Stimulated activated CD8-positive, alpha-beta memory T cell treated with anti-CD3 and anti-CD28 coated beads, Interleukin-12 subunit alpha, Interleukin-12 subunit beta, amount 100 ng/mL, for 24 hours (primary cell): ENCODE data around the gene PTPN20.

Experiments used
- DNase-seq: peaks from one replicate; pipeline ENCODE4 v3.0.0-alpha.2; 2020; ENCODE audit errors: extremely low read depth

PTPN20 gene

GRCh38 chr10:47021850-47022249 lies 110.6 kb downstream of the PTPN20 start:
- no peak for DNase-seq

DNA sequence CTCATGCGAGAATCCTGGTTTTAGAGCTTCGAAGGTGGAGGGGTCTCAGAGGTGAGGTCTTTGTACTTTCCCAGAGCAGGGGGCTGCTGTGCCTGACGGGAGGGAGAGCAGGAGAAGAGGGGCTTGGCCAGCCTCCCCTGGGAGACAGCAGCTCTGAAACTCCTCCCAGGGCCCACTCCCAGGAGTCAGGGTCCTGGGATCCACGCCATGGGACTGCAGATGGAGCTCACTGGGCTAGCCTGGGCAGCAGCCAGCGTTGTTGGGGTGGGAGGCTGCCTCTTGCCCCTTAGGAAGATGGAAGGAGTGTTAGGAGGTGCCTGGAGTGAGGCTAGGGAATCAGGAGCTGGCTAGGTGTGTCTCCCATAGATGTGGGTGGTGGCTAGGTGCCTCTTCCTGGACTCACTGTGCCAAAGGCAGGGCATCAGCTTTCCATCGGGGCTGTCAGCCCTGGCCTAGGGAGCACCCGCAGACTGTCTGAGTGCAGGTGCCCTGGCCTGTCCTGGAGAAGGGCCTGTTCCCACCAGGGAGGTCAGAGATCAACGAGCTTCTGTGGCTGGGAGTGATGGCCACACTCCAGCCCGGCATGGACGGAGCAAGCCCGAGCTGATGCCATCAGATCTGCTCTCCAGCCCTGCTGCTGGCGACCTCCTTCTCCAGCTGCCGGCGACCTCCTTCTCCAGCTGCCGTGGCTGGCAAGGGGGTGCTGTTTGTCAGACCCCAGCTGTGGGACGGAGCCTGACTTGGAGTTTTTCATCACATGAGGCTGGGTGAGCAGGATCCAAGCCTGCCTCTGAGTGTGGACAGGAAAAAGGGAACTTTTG lies 111.3 kb downstream of the PTPN20 start:
- no peak for DNase-seq

- no peak for DNase-seq
These were observed 112.2 kb downstream of the PTPN20 start for GRCh38 chr10:47023237-47024045.

DNA sequence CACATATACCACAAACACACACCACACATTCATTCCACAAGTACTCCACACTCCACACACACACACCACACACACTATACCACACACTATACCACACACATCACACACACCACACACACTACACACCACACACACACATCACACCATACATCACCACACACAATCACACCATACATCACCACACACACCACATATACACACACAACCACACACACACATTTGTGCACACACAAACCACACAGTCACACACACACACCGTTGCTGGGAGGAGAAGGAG lies 112.8 kb downstream of the PTPN20 start:
- DNase-seq, result no peak

DNA sequence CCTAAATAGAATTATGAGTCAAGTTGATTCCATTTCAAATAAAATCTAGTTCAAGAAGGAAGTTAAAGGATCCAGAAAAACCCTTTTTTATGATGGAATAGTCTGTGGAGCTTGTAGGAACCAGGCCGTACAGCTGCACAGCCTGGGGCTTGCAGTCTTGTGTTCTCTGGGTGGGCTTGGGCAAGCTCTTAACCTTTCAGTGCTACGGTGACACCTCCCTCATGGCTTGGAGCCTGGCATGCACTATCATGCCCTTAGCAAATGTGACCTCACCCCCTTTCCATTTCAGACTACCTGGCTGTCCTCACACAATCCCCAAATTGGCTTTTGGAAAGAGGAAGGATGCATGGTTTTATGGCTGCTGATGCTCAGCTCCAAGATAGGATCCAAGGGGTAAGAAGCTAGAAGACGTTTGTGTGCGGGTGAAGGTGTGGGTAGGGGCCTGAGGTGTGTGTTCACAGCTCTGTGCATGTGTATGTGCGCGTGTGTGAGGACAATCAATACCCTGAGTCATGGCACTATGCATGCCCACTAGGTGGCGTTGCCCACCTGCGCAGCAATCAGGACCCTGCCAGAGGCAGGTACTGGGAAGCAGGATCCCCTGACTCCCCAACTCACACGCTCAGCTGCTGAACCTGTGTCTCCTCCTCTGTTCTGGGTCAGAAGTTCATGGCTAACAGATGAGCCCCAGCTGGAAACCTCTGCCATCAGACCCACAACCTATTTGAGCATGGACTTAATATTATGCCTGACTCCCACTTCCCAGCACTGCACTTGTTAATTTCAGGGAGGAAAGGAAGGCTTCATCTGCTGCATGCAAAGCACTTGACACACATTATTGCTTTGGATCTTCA lies 113.4 kb downstream of the PTPN20 start:
- DNase-seq, result peak; percentile 25

- no peak for DNase-seq
These were observed 114.0 kb downstream of the PTPN20 start for GRCh38 chr10:47025253-47025539.

DNA sequence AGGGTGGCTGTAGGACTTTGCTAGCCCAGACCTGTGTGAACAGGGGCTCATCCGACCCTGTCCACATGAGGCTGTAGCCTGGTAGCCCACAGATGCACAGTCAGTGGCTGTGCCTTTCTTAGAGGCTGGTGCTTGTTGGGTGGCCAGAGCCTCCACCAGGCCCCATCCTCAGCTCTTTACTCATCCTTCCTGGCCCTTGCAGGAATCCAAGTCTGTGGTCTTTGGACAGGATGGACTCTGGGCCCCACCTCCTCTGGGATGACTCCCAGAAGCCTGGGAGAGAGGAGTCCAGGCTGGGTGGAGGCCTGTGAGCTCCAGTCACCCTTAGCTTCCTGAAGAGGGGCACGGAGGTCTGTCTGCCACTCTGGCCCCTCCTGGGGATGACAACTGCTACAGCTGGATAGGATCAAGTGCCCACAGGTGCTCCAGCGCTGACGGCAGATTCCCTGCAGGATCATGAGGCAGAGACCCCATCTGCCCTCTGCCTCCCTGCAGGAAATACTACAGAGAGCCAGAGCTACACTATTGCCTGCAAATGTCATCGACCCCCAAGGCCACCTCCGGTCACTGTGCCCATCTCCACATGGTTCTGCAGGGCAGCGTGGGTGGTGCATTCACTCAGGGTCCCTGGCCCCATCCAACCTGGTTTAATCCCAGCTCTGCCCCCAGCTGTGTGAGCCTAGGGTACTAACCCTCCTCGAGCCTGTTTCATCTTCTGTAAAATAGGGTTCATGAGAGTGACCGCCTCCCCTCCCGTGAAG lies 114.5 kb downstream of the PTPN20 start:
- no peak for DNase-seq

DNA sequence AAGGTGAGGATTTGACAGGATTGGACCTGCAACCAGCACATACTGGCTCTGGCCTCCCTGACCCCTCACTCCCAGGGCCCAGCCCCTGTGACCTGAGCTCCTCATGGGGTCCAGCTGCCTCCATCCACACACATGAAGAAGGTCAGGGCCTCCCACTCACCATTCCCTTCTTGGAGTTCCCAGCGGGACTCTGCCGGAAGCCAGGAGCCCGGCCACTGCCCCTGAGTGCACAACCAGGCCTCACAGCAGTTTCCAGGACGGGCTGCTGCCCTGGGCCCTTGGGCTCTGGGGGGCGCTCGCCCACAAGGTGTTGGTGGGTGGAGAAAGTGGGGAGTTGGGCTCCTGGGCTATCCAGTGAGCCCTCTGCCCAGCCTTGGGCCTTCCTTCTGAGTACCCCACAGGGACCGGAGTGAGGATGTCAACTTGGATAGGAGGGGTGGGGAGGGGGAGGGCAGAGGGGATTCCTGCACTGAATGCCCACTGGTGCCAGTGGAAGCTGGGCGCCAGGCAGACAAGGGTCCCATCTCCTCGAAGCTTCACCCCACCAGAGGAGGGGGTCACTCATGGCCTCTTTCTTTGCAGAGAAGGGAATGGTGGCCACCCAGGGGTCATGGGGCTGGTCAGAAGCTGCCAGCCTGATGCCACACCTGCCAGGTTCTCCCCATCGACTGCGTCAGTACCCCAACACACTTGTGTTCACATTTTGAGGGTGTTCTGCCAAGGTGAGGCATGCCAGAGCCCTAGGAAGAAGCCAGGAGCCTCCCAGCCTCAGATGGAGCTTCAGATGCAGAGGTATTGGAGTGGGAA lies 115.3 kb downstream of the PTPN20 start:
- DNase-seq, result no peak

DNA sequence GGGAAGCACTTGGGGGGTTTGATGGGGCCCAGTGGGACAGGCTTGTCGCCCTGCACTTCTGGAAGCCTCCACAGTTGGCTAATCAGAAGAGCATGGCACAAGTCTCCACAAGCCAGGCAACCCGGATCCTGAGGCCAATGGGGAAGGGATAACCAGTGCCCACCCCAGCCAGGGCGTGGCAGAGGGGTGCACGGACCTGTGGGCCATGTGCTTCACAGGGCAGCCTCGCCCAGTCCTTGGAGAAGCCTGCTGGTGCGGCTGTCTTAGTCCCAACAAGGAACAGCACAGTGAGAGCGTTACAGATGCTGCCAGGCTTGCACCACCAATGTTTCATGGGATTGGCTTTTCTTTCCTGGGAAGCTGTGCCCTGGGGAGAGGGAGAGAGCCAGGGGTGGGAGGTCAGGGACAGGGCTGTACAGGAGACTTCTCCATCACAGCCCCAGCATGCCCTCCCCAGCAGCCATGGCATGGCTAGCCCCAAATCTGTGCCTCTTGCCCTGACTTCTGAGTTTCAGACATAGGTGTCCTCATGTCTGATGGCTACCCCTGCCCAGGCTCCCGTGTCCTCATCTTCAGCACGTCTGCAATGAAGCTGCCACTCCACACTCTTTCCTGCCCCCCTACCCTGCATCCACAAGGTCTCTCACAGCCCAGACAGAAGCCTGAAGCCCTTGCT lies 116.0 kb downstream of the PTPN20 start:
- no peak for DNase-seq

DNA sequence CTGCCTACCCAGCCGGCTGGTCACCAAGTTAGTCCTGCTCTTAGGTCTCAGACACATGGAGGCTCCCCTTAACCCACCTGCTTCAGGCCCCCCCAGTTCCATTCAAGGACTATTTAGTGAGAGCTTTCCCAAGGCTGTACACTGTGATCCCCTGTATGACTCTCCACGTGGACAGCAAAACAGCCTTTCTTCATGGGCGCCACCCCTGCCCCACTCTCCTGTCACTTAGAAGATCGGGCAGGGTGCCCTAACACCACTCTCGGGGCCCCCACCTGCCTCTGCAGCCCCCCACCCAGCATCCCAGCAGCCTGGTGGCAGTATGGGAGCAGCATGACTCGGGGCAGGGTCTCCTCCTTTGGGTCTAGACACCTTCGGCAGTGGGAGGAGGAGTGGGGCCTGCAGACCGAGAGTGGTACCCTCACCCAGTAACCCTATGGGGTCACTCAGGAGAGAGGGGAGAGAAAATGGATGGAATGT lies 116.6 kb downstream of the PTPN20 start:
- DNase-seq, result no peak

- no peak for DNase-seq
These were observed 117.2 kb downstream of the PTPN20 start for GRCh38 chr10:47028466-47028865.

GRCh38 chr10:47029181-47030009 lies 118.2 kb downstream of the PTPN20 start:
- no peak for DNase-seq

- DNase-seq, result no peak
These were observed 119.0 kb downstream of the PTPN20 start for GRCh38 chr10:47030191-47030703.

DNA sequence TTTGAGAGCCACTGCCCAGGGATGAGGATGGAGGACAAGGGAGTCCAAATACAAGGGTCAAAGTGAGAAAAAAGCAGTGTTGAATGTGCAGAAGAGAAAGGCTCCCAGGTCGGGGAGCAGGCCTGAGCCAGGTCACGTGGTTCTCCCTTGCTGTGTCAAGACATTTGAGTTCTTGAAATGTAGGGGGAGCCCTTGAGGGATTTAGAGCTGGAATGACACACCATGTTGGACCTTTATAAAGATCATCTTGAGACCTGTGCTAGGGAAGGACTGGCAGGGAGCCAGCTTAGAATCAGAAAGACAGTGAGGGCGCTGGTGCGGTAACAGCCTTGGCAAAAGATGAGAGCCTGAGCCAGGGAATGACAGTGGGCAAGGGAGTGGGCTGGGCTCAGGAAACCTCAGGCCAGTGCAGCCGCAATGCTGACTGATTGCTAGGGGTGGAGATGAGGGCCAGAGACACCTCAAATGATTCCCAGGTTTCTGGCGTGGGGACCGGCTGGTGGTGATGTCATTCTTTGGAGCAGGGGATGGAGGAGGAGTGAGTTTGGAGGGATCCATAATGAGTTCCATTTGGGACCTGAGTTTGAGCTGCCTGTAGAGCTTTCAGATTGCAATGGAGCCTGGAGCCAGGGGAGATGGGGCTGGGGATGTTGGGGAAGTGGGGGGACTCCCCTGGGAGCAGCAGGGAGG lies 120.1 kb downstream of the PTPN20 start:
- no peak for DNase-seq

- no peak for DNase-seq
These were observed 120.8 kb downstream of the PTPN20 start for GRCh38 chr10:47031901-47032465.

- no peak for DNase-seq
These were observed 121.9 kb downstream of the PTPN20 start for GRCh38 chr10:47033081-47033480.

DNA sequence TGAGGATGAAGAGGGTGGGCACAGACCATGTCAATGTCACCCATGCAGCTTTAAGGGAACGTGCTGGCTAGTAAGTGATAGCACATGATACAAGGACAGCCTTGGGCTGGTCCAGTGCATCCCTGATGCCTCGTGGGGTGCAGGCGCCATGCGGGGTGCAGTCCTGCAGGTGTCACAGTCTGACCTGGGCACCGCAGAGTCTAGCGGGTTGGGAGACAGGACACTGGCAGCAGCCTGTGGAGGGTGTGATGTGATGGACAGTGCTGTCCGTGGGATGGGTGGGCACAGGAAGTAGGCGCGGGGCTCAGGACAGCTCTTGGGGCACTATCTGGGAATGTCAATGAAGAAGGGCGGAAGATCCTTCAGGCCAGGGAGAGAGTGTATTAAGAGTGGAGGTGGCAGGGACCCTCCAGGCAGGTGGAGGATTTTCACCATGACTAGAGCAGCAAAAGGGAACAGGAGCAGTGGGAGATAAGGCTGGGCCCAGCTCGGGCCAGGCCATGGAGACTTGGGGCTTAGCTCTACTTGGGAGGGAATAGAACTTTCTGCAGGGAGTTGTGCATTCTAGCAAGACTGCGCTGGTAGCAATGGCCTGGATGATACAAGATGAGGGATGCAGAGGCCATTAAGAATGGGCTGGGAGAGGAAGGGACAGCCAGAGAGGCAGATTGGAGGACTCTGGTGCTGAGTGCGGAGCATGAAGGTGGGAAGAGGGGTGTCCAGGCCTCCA lies 122.5 kb downstream of the PTPN20 start:
- no peak for DNase-seq
